Spinal cord (tissue), 10 donors: ENCODE data around the gene VIPAS39. TPM values are rescaled to one million over a fixed set of nuclear protein-coding genes. Genes with fewer than 3 reads are reported as not detected.

Experiments used
- DNase-seq, 6 donors: peaks; one replicate each; pipeline versions ENCODE4 v3.0.0 to v3.0.0-alpha.2; 2013 to 2015; ENCODE audit warnings: low spot score in 6 of 6, low read depth in 4 of 6
- H3K27ac ChIP-seq: one replicate; pipeline ENCODE4 v1.5.1; 2013; ENCODE audit warnings: low read depth, low read length, control low read depth
- H3K27me3 ChIP-seq: one replicate; pipeline ENCODE4 v1.6.1; 2013; ENCODE audit warnings: low read length; ENCODE audit not compliant: control insufficient read depth, insufficient read depth
- H3K36me3 ChIP-seq: one replicate; pipeline ENCODE4 v1.6.1; 2013; ENCODE audit warnings: low read length; ENCODE audit not compliant: control insufficient read depth, insufficient read depth
- H3K4me1 ChIP-seq: one replicate; pipeline ENCODE4 v1.6.1; 2013; ENCODE audit warnings: low read length; ENCODE audit not compliant: control insufficient read depth, insufficient read depth
- H3K4me3 ChIP-seq: one replicate; pipeline ENCODE4 v1.5.1; 2013; ENCODE audit warnings: low read depth, low read length, control low read depth
- H3K9me3 ChIP-seq: one replicate; pipeline ENCODE4 v1.6.1; 2013; ENCODE audit warnings: low read length; ENCODE audit not compliant: control insufficient read depth, insufficient read depth
- WGBS: methylation state at CpG from one replicate; pipeline ENCODE4 v1.1.5; 2013; ENCODE audit warnings: missing lambda C conversion rate; ENCODE audit not compliant: insufficient coverage; 5-methylcytosine and 5-hydroxymethylcytosine counted together
- polyA plus RNA-seq, 2 donors: library from polyadenylated mRNA; unstranded; fragments of 120-200 nt; gene quantifications; one replicate each; pipeline ENCODE4 v1.2.1, GENCODE V29; 2013; ENCODE audit not compliant: insufficient read length in 2 of 2
- small RNA-seq: library from RNA; depleted of rRNA; stranded (forward); fragments of <200 nt; gene quantifications from one replicate; pipeline ENCODE3, GENCODE V24; 2014; ENCODE audit warnings: low replicate concordance
- total RNA-seq, 2 donors: library from RNA; depleted of rRNA in 1 of 2; stranded (reverse); fragments of 120-200 nt in 1 of 2; fragments of >200 nt in 1 of 2; gene quantifications; one replicate each; pipeline versions ENCODE4 v1.2.3 to v1.2.4, GENCODE V29; 2013 to 2014
- donor health status: healthy.

VIPAS39 gene
- total and polyA plus RNA-seq, 4 donors: 21.9 to 31.4 (median 26.4) TPM

GRCh38 chr14:77377502-77377844 is 79.9 kb downstream of the VIPAS39 start:
- DNase-seq: peak in 1 of 6 donors; percentile 17
- no peak overlapping the region for H3K27ac ChIP-seq
- no peaks in the 10 kb centered on the region for H3K9me3 ChIP-seq
- 13% methylated on average over 10 of the region's 10 CpGs for WGBS
- H3K36me3 ChIP-seq: no peaks in the 10 kb centered on the region
- H3K4me1 ChIP-seq: peaks cover 9% of the 10 kb centered on the region
- no peaks in the 10 kb centered on the region for H3K27me3 ChIP-seq
- H3K4me3 ChIP-seq: peak overlapping the region; percentile 97

- peak; percentile 75 to 97 (median 84) for DNase-seq
- peaks cover 9% of the 10 kb centered on the region for H3K4me1 ChIP-seq
- H3K36me3 ChIP-seq: no peaks in the 10 kb centered on the region
- peak within 1 kb of the TSS; percentile 93 for H3K27ac ChIP-seq
- peak within 1 kb of the TSS; percentile 97 for H3K4me3 ChIP-seq
- H3K9me3 ChIP-seq: no peaks in the 10 kb centered on the region
- under 1% methylated on average over 69 of the region's 69 CpGs for WGBS
- no peaks in the 10 kb centered on the region for H3K27me3 ChIP-seq
Observed at GRCh38 chr14:77376771-77377501, 80.5 kb downstream of the VIPAS39 start, which contains the start of the genes SAMD15 and TMED8. TSS of gene SAMD15 (plus strand) at chr14:77377379. CDS start at chr14:77377419, 40 bp downstream. TSS of gene TMED8 (minus strand) at chr14:77377094. CDS start at chr14:77377053, 41 bp downstream.

Small RNA genes lying within 50 kb of the gene (small RNA-seq; reads per million reads assigned to genes)
- not detected for gene RF00404

Other genes with a start within 250 kb of the VIPAS39 start
- gene NGB, start 186.4 kb downstream of the VIPAS39 start, total RNA-seq: 1 to 10 TPM; 2.6 to 9.6 TPM
- 10 to 100 TPM; 15.6 to 16.3 TPM for gene NGB, start 186.4 kb downstream of the VIPAS39 start, polyA plus RNA-seq
- 10 to 100 TPM; 19.9 to 21.4 TPM for gene POMT2, start 136.7 kb downstream of the VIPAS39 start, total RNA-seq
- gene POMT2, start 136.7 kb downstream of the VIPAS39 start, polyA plus RNA-seq: 10 to 100 TPM; 41.0 to 55.7 TPM
- gene GSTZ1, start 136.6 kb downstream of the VIPAS39 start, total RNA-seq: 10 to 100 TPM in 1 of 2 donors, 1 to 10 TPM in 1; 6.7 to 26.3 TPM
- gene GSTZ1, start 136.6 kb downstream of the VIPAS39 start, polyA plus RNA-seq: 10 to 100 TPM; 15.1 to 15.9 TPM
- gene TMED8, start 80.5 kb downstream of the VIPAS39 start, total RNA-seq: 10 to 100 TPM; 16.8 to 28.5 TPM
- 10 to 100 TPM; 19.3 to 22.5 TPM for gene TMED8, start 80.5 kb downstream of the VIPAS39 start, polyA plus RNA-seq
- gene SAMD15, start 80.2 kb downstream of the VIPAS39 start, total RNA-seq: 10 to 100 TPM in 1 of 2 donors, 1 to 10 TPM in 1; 4.2 to 10.3 TPM
- gene SAMD15, start 80.2 kb downstream of the VIPAS39 start, polyA plus RNA-seq: 1 to 10 TPM; 5.6 to 6.8 TPM
- under 1 TPM; 0.50 to 0.61 TPM for gene NOXRED1, start 34.1 kb downstream of the VIPAS39 start, total RNA-seq
- gene NOXRED1, start 34.1 kb downstream of the VIPAS39 start, polyA plus RNA-seq: 1 to 10 TPM; 1.9 to 2.4 TPM
- gene AHSA1, start 492 bp upstream of the VIPAS39 start, total RNA-seq: 100 to 1,000 TPM; 129 to 157 TPM
- 100 to 1,000 TPM; 223 to 227 TPM for gene AHSA1, start 492 bp upstream of the VIPAS39 start, polyA plus RNA-seq
- 1 to 10 TPM; 1.8 to 6.1 TPM for gene ISM2, start 41.2 kb upstream of the VIPAS39 start, total RNA-seq
- 1 to 10 TPM; 3.4 to 4.2 TPM for gene ISM2, start 41.2 kb upstream of the VIPAS39 start, polyA plus RNA-seq
- 10 to 100 TPM; 48.8 to 68.1 TPM for gene SPTLC2, start 159.0 kb upstream of the VIPAS39 start, total RNA-seq
- 10 to 100 TPM; 24.4 to 30.3 TPM for gene SPTLC2, start 159.0 kb upstream of the VIPAS39 start, polyA plus RNA-seq